Stomach (tissue), 4 donors: ENCODE results near the gene ARL6.
"Not testable (repeated sequence)": the region's sequence is repeated elsewhere in the genome, so short reads cannot be mapped to it uniquely, and the experiment has no call there.

ENCODE experiments used
- EP300 ChIP-seq: sonication (generic); formaldehyde crosslinking; IDR thresholded peaks from one replicate; pipeline ENCODE4 v1.6.1; 2017; ENCODE audit warnings: antibody characterized with exemption
- POLR2A ChIP-seq, 4 donors: fragments of 450-650 bp; IDR thresholded peaks; one replicate each; pipeline ENCODE4 v1.6.1; 2016; ENCODE audit warnings: antibody characterized with exemption in 4 of 4, control low read depth in 2 of 4, mild to moderate bottlenecking in 1 of 4, moderate library complexity in 1 of 4
- POLR2AphosphoS5 ChIP-seq, 3 donors: sonication (generic); formaldehyde crosslinking; IDR thresholded peaks; one replicate each; pipeline ENCODE4 v1.6.1; 2016; ENCODE audit warnings: antibody characterized with exemption in 3 of 3
- TF ChIP-seq, protein P1 (sequence below), 7 experiments: fragments of 450-650 bp in 4 of 7; fragments of 200-600 bp in 3 of 7; sonication (generic) in 3 of 7; IDR thresholded peaks; one replicate each; pipeline ENCODE4 v1.5.1; 2016 to 2019; ENCODE audit warnings: antibody characterized with exemption in 7 of 7, control low read depth in 2 of 7, mild to moderate bottlenecking in 1 of 7

DNA sequence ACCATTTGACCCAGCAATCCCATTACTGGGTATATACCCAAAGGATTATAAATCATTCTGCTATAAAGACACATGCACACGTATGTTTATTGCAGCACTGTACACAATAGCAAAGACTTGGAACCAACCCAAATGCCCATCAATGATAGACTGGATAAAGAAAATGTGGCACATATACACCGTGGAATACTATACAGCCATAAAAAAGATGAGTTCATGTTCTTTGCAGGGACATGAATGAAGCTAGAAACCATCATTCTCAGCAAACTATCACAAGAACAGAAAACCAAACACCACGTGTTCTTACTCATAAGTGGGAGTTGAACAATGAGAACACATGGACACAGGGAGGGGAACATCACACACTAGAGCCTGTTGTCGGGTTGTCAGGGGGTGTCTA lies 68.6 kb downstream of the ARL6 start:
- TF ChIP-seq POLR2AphosphoS5 (IDR thresholded peaks at IDR 0.05); POLR2A (IDR thresholded peaks at IDR 0.05); EP300: not testable (repeated sequence)
- TF ChIP-seq, protein P1, sequence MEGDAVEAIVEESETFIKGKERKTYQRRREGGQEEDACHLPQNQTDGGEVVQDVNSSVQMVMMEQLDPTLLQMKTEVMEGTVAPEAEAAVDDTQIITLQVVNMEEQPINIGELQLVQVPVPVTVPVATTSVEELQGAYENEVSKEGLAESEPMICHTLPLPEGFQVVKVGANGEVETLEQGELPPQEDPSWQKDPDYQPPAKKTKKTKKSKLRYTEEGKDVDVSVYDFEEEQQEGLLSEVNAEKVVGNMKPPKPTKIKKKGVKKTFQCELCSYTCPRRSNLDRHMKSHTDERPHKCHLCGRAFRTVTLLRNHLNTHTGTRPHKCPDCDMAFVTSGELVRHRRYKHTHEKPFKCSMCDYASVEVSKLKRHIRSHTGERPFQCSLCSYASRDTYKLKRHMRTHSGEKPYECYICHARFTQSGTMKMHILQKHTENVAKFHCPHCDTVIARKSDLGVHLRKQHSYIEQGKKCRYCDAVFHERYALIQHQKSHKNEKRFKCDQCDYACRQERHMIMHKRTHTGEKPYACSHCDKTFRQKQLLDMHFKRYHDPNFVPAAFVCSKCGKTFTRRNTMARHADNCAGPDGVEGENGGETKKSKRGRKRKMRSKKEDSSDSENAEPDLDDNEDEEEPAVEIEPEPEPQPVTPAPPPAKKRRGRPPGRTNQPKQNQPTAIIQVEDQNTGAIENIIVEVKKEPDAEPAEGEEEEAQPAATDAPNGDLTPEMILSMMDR (IDR thresholded peaks at IDR 0.05) = not testable (repeated sequence)
